Coronary artery (tissue), 2 donors: ENCODE data around the gene UQCC2.

ENCODE experiments used
- DNase-seq: peaks from one replicate; pipeline ENCODE4 v3.0.0-alpha.2; 2017; ENCODE audit warnings: low spot score
- H3K27ac ChIP-seq, 2 donors: fragments of 200-600 bp; sonication (generic); one replicate each; pipeline ENCODE4 v1.5.1; 2016 to 2019
- H3K4me3 ChIP-seq: fragments of 200-600 bp; sonication (generic); 2 replicates; pipeline ENCODE4 v1.5.1; 2016; ENCODE audit warnings: mild to moderate bottlenecking, moderate library complexity
- CTCF ChIP-seq: fragments of 200-600 bp; sonication (generic); IDR thresholded peaks from one replicate; pipeline ENCODE4 v1.5.1; 2019; ENCODE audit warnings: antibody characterized with exemption

Gene UQCC2

GRCh38 chr6:33688006-33688405, 23.5 kb downstream of the UQCC2 start:
- no peak for TF ChIP-seq CTCF
- no peak overlapping the region for H3K27ac ChIP-seq

GRCh38 chr6:33686981-33687975, 24.2 kb downstream of the UQCC2 start:
- no peak overlapping the region for H3K27ac ChIP-seq
- TF ChIP-seq CTCF = no peak
- DNase-seq = no peak
- no peak overlapping the region for H3K4me3 ChIP-seq

More at GRCh38 chr6:33688006-33688405, 23.5 kb downstream of the UQCC2 start:
- no peak for DNase-seq
- no peak overlapping the region for H3K4me3 ChIP-seq

GRCh38 chr6:33686225-33686924, 25.1 kb downstream of the UQCC2 start:
- DNase-seq = no peak
- Histone ChIP-seq H3K27ac (no peak overlapping the region), H3K4me3 (no peak overlapping the region)
- TF ChIP-seq CTCF = no peak

GRCh38 chr6:33685411-33686224, 25.9 kb downstream of the UQCC2 start:
- no peak for DNase-seq
- Histone ChIP-seq H3K27ac (no peak overlapping the region), H3K4me3 (no peak overlapping the region)
- no peak for TF ChIP-seq CTCF

- no peak for TF ChIP-seq CTCF
- Histone ChIP-seq H3K4me3 (no peak overlapping the region), H3K27ac (no peak overlapping the region)
- DNase-seq = no peak
Observed at GRCh38 chr6:33684983-33685382, 26.5 kb downstream of the UQCC2 start.

GRCh38 chr6:33684428-33684896, 27.0 kb downstream of the UQCC2 start:
- DNase-seq = no peak
- TF ChIP-seq CTCF = no peak
- no peak overlapping the region for H3K27ac ChIP-seq
- no peak overlapping the region for H3K4me3 ChIP-seq
